HG03439 (cell line): Measurements from ENCODE around the gene METTL25B.

ENCODE experiments used
- ATAC-seq: cut with Tn5 transposase; IDR thresholded peaks from one replicate; pipeline ENCODE4 v1.9.1; 2021; ENCODE audit warnings: mild to moderate bottlenecking, moderate library complexity; ENCODE audit not compliant: unreplicated experiment

The METTL25B gene

GRCh38 chr1:156700736-156701531, 27.3 kb upstream of the METTL25B start:
- ATAC-seq: no peak

- ATAC-seq: no peak
Measured at GRCh38 chr1:156703336-156703735, 24.9 kb upstream of the METTL25B start.

GRCh38 chr1:156703741-156704140, 24.5 kb upstream of the METTL25B start:
- ATAC-seq: no peak

GRCh38 chr1:156704166-156704711, 24.0 kb upstream of the METTL25B start:
- ATAC-seq: no peak

- ATAC-seq: no peak
Measured at GRCh38 chr1:156704930-156705320, 23.3 kb upstream of the METTL25B start.

GRCh38 chr1:156705321-156705917, 22.9 kb upstream of the METTL25B start, which contains the start of gene CRABP2:
CRABP2 (minus strand) TSS chr1:156705583; CDS start chr1:156705446, 137 bp downstream.
- no peak for ATAC-seq

GRCh38 chr1:156705918-156706656, 22.2 kb upstream of the METTL25B start:
- ATAC-seq: no peak

- ATAC-seq: no peak
Measured at GRCh38 chr1:156706657-156707416, 21.4 kb upstream of the METTL25B start.

- no peak for ATAC-seq
Measured at GRCh38 chr1:156707417-156708217, 20.7 kb upstream of the METTL25B start.

GRCh38 chr1:156708218-156708661, 20.0 kb upstream of the METTL25B start:
- ATAC-seq: no peak

GRCh38 chr1:156709031-156709430, 19.2 kb upstream of the METTL25B start:
- no peak for ATAC-seq

GRCh38 chr1:156709757-156710489, 18.3 kb upstream of the METTL25B start:
- ATAC-seq: no peak

GRCh38 chr1:156711011-156711817, 17.1 kb upstream of the METTL25B start:
- ATAC-seq: no peak

- ATAC-seq: no peak
Measured at GRCh38 chr1:156712626-156713025, 15.6 kb upstream of the METTL25B start.

GRCh38 chr1:156714830-156715229, 13.4 kb upstream of the METTL25B start:
- no peak for ATAC-seq

- no peak for ATAC-seq
Measured at GRCh38 chr1:156717351-156717750, 10.9 kb upstream of the METTL25B start.

GRCh38 chr1:156721131-156721530, 7.1 kb upstream of the METTL25B start:
- no peak for ATAC-seq

- no peak for ATAC-seq
Measured at GRCh38 chr1:156721535-156721934, 6.7 kb upstream of the METTL25B start.
